HEK293 (cell line): ENCODE results near the gene BMF.

Experiments
- IKZF3 ChIP-seq: fragments of 450-650 bp; IDR thresholded peaks from 2 replicates; pipeline ENCODE4 v1.5.0; 2018; ENCODE audit warnings: missing biosample characterization, mild to moderate bottlenecking, missing genetic modification characterization, moderate library complexity
- MZF1 ChIP-seq: fragments of 450-650 bp; formaldehyde crosslinking; IDR thresholded peaks from 2 replicates; pipeline ENCODE4 v1.5.1; 2017; ENCODE audit warnings: missing biosample characterization, missing genetic modification characterization, borderline replicate concordance
- PBX3 ChIP-seq: sonication (generic); formaldehyde crosslinking; IDR thresholded peaks from 2 replicates; pipeline ENCODE4 v1.8.1; 2022; ENCODE audit warnings: mild to moderate bottlenecking, moderate library complexity, missing genetic modification reagents
- ZNF155 ChIP-seq: fragments of 450-650 bp; formaldehyde crosslinking; IDR thresholded peaks from 2 replicates; pipeline ENCODE4 v1.5.1; 2016; ENCODE audit warnings: missing biosample characterization, missing genetic modification characterization
- ZNF366 ChIP-seq: fragments of 450-650 bp; formaldehyde crosslinking; conservative IDR thresholded peaks from 2 replicates; pipeline ENCODE4 v1.5.1; 2016; ENCODE audit warnings: missing biosample characterization, missing genetic modification characterization
- ZNF629 ChIP-seq: fragments of 450-650 bp; formaldehyde crosslinking; IDR thresholded peaks from 2 replicates; pipeline ENCODE4 v1.5.1; 2017; ENCODE audit warnings: missing biosample characterization, missing genetic modification characterization
- ZNF707 ChIP-seq: fragments of 450-650 bp; formaldehyde crosslinking; IDR thresholded peaks from 2 replicates; pipeline ENCODE4 v1.5.1; 2016; ENCODE audit warnings: missing biosample characterization, missing genetic modification characterization
- TF ChIP-seq, protein P1 (sequence below): fragments of 450-650 bp; formaldehyde crosslinking; IDR thresholded peaks from 2 replicates; pipeline ENCODE4 v1.5.1; 2016; ENCODE audit warnings: missing biosample characterization, missing genetic modification characterization
- TF ChIP-seq, protein P2 (sequence below): fragments of 450-650 bp; formaldehyde crosslinking; IDR thresholded peaks from 2 replicates; pipeline ENCODE4 v1.5.1; 2016; ENCODE audit warnings: missing biosample characterization, missing genetic modification characterization

GRCh38 chr15:40128766-40129660 lies 20.3 kb upstream of the BMF start:
- TF ChIP-seq ZNF629 (tag by site-specific recombination), result no peak
- no peak for TF ChIP-seq ZNF707 (tag by site-specific recombination)
- no peak for TF ChIP-seq PBX3 (CRISPR knock-in tag)
- TF ChIP-seq, protein P1, sequence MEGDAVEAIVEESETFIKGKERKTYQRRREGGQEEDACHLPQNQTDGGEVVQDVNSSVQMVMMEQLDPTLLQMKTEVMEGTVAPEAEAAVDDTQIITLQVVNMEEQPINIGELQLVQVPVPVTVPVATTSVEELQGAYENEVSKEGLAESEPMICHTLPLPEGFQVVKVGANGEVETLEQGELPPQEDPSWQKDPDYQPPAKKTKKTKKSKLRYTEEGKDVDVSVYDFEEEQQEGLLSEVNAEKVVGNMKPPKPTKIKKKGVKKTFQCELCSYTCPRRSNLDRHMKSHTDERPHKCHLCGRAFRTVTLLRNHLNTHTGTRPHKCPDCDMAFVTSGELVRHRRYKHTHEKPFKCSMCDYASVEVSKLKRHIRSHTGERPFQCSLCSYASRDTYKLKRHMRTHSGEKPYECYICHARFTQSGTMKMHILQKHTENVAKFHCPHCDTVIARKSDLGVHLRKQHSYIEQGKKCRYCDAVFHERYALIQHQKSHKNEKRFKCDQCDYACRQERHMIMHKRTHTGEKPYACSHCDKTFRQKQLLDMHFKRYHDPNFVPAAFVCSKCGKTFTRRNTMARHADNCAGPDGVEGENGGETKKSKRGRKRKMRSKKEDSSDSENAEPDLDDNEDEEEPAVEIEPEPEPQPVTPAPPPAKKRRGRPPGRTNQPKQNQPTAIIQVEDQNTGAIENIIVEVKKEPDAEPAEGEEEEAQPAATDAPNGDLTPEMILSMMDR, result no peak
- no peak for TF ChIP-seq ZNF155 (tag by site-specific recombination)
- no peak for TF ChIP-seq IKZF3 (tag by site-specific recombination)
- TF ChIP-seq ZNF366 (tag by site-specific recombination), result no peak
- no peak for TF ChIP-seq MZF1 (tag by site-specific recombination)
- TF ChIP-seq, protein P2, sequence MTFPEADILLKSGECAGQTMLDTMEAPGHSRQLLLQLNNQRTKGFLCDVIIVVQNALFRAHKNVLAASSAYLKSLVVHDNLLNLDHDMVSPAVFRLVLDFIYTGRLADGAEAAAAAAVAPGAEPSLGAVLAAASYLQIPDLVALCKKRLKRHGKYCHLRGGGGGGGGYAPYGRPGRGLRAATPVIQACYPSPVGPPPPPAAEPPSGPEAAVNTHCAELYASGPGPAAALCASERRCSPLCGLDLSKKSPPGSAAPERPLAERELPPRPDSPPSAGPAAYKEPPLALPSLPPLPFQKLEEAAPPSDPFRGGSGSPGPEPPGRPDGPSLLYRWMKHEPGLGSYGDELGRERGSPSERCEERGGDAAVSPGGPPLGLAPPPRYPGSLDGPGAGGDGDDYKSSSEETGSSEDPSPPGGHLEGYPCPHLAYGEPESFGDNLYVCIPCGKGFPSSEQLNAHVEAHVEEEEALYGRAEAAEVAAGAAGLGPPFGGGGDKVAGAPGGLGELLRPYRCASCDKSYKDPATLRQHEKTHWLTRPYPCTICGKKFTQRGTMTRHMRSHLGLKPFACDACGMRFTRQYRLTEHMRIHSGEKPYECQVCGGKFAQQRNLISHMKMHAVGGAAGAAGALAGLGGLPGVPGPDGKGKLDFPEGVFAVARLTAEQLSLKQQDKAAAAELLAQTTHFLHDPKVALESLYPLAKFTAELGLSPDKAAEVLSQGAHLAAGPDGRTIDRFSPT, result no peak
